K562 (cell line): Measurements from ENCODE around the gene DDIT3.

ENCODE experiments used
- GTF2F1 ChIP-seq: IDR thresholded peaks from 2 replicates; pipeline ENCODE4 v1.6.1; 2011; ENCODE audit warnings: low read depth, low read length, improper control_type of control experiment
- MTA3 ChIP-seq: fragments of 450-650 bp; formaldehyde crosslinking; IDR thresholded peaks from 2 replicates; pipeline ENCODE4 v1.6.1; 2017; ENCODE audit warnings: mild to moderate bottlenecking, borderline replicate concordance
- NFRKB ChIP-seq: fragments of 450-650 bp; IDR thresholded peaks from 2 replicates; pipeline ENCODE4 v1.6.1; 2016; ENCODE audit warnings: low read depth
- PHB2 ChIP-seq: fragments of 450-650 bp; IDR thresholded peaks from 2 replicates; pipeline ENCODE4 v1.6.1; 2017; ENCODE audit warnings: low read depth
- PRPF4 ChIP-seq: fragments of 200-400 bp; formaldehyde crosslinking; IDR thresholded peaks from one replicate; pipeline ENCODE4 v1.6.1; 2017; ENCODE audit warnings: low read length, low read depth, mild to moderate bottlenecking; ENCODE audit not compliant: insufficient read depth, poor library complexity, severe bottlenecking
- RNF2 ChIP-seq: sonication (generic); IDR thresholded peaks from 2 replicates; pipeline ENCODE4 v1.6.1; 2016
- ZNF134 ChIP-seq: fragments of 250-450 bp; sonication (Bioruptor Pico); conservative IDR thresholded peaks from 2 replicates; pipeline ENCODE4 v1.4.0; 2020
- TF ChIP-seq, protein P1 (sequence below), 3 experiments: IDR thresholded peaks in 2 of 3; conservative IDR thresholded peaks in 1 of 3; 2 replicates each; pipeline ENCODE4 v1.5.1; 2011 to 2012; ENCODE audit warnings: low read length in 3 of 3, mild to moderate bottlenecking in 3 of 3, control low read depth in 2 of 3, improper control_type of control experiment in 1 of 3, inconsistent platforms in 1 of 3, low read depth in 1 of 3, mixed read lengths in 1 of 3, moderate library complexity in 1 of 3; ENCODE audit not compliant: insufficient read depth in 2 of 3
- TF ChIP-seq, protein P2 (sequence below), 2 experiments: fragments of 450-650 bp; formaldehyde crosslinking in 1 of 2; IDR thresholded peaks; 2 replicates each; pipeline versions ENCODE4 v1.4.0 to v1.6.1; 2014 to 2020; ENCODE audit warnings: mild to moderate bottlenecking in 2 of 2, borderline replicate concordance in 1 of 2, low read depth in 1 of 2
- TF ChIP-seq, protein P3 (sequence below): sonication (generic); formaldehyde crosslinking; IDR thresholded peaks from 2 replicates; pipeline ENCODE4 v1.5.0; 2020; ENCODE audit warnings: missing genetic modification reagents
- TF ChIP-seq, protein P4 (sequence below): fragments of 450-650 bp; IDR thresholded peaks from 2 replicates; pipeline ENCODE4 v1.6.1; 2018; ENCODE audit not compliant: partially characterized antibody

DNA sequence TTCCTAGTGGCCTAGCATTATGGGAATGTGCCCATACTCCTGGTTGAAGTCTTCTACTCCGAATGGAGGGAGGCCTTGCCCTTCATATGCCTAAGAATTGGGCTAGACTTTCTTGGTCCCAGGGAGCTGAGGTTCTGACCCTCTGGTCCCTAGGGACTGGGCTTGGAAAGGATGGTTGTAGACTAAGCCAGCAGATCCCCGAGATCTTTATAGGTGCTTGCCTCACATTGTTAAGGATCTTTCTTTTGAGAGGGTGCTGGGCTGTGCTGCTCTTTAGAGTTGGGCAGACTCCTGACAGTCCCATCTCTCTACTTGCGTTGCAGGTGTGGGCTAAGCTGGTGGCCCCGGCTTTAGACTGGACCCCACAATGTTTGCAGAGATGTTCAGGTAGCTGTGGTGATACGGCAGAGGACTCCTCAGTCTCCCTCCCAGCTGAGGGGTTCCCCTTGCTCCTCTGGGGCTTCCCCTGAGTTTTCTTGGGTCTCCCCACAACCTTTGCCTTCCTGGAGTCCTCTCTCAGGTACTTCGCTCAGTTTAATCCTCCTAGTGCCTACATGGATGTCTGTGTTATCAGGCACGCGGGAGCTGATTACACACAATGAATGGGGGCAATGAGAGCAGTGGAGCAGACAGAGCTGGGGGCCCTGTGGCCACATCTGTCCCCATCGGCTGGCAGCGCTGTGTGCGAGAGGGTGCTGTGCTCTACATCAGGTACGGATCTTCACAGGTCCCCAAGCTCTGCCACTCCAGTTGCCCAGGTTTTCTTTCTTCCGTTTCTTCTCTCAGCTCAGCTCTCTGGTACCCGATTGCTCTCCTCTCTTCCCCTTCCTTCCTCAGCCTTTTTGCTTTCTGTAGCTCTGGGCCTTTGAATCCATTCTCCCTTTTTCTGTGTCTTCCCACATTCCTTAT, 3.6 kb upstream of the DDIT3 start:
- no peak for TF ChIP-seq RNF2
- TF ChIP-seq PRPF4 = no peak
- TF ChIP-seq, protein P1, sequence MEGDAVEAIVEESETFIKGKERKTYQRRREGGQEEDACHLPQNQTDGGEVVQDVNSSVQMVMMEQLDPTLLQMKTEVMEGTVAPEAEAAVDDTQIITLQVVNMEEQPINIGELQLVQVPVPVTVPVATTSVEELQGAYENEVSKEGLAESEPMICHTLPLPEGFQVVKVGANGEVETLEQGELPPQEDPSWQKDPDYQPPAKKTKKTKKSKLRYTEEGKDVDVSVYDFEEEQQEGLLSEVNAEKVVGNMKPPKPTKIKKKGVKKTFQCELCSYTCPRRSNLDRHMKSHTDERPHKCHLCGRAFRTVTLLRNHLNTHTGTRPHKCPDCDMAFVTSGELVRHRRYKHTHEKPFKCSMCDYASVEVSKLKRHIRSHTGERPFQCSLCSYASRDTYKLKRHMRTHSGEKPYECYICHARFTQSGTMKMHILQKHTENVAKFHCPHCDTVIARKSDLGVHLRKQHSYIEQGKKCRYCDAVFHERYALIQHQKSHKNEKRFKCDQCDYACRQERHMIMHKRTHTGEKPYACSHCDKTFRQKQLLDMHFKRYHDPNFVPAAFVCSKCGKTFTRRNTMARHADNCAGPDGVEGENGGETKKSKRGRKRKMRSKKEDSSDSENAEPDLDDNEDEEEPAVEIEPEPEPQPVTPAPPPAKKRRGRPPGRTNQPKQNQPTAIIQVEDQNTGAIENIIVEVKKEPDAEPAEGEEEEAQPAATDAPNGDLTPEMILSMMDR (IDR thresholded peaks at IDR 0.05 in 2 of 3, conservative IDR thresholded peaks at IDR 0.05 in 1 of 3; ENCODE audit: insufficient read depth in 2 of 3, low read depth in 1 of 3, low read length in 3 of 3) = no peak
- TF ChIP-seq, protein P2, sequence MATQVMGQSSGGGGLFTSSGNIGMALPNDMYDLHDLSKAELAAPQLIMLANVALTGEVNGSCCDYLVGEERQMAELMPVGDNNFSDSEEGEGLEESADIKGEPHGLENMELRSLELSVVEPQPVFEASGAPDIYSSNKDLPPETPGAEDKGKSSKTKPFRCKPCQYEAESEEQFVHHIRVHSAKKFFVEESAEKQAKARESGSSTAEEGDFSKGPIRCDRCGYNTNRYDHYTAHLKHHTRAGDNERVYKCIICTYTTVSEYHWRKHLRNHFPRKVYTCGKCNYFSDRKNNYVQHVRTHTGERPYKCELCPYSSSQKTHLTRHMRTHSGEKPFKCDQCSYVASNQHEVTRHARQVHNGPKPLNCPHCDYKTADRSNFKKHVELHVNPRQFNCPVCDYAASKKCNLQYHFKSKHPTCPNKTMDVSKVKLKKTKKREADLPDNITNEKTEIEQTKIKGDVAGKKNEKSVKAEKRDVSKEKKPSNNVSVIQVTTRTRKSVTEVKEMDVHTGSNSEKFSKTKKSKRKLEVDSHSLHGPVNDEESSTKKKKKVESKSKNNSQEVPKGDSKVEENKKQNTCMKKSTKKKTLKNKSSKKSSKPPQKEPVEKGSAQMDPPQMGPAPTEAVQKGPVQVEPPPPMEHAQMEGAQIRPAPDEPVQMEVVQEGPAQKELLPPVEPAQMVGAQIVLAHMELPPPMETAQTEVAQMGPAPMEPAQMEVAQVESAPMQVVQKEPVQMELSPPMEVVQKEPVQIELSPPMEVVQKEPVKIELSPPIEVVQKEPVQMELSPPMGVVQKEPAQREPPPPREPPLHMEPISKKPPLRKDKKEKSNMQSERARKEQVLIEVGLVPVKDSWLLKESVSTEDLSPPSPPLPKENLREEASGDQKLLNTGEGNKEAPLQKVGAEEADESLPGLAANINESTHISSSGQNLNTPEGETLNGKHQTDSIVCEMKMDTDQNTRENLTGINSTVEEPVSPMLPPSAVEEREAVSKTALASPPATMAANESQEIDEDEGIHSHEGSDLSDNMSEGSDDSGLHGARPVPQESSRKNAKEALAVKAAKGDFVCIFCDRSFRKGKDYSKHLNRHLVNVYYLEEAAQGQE (IDR thresholded peaks at IDR 0.05; ENCODE audit: borderline replicate concordance) = no peak
- TF ChIP-seq, protein P2 (CRISPR knock-in tag; IDR thresholded peaks at IDR 0.05; ENCODE audit: low read depth) = no peak
- no peak for TF ChIP-seq GTF2F1
- no peak for TF ChIP-seq ZNF134 (CRISPR knock-in tag)
- TF ChIP-seq, protein P3, sequence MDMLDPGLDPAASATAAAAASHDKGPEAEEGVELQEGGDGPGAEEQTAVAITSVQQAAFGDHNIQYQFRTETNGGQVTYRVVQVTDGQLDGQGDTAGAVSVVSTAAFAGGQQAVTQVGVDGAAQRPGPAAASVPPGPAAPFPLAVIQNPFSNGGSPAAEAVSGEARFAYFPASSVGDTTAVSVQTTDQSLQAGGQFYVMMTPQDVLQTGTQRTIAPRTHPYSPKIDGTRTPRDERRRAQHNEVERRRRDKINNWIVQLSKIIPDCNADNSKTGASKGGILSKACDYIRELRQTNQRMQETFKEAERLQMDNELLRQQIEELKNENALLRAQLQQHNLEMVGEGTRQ (CRISPR knock-in tag) = no peak
- TF ChIP-seq NFRKB = no peak
- no peak for TF ChIP-seq PHB2
- TF ChIP-seq MTA3 = no peak
- TF ChIP-seq, protein P4, sequence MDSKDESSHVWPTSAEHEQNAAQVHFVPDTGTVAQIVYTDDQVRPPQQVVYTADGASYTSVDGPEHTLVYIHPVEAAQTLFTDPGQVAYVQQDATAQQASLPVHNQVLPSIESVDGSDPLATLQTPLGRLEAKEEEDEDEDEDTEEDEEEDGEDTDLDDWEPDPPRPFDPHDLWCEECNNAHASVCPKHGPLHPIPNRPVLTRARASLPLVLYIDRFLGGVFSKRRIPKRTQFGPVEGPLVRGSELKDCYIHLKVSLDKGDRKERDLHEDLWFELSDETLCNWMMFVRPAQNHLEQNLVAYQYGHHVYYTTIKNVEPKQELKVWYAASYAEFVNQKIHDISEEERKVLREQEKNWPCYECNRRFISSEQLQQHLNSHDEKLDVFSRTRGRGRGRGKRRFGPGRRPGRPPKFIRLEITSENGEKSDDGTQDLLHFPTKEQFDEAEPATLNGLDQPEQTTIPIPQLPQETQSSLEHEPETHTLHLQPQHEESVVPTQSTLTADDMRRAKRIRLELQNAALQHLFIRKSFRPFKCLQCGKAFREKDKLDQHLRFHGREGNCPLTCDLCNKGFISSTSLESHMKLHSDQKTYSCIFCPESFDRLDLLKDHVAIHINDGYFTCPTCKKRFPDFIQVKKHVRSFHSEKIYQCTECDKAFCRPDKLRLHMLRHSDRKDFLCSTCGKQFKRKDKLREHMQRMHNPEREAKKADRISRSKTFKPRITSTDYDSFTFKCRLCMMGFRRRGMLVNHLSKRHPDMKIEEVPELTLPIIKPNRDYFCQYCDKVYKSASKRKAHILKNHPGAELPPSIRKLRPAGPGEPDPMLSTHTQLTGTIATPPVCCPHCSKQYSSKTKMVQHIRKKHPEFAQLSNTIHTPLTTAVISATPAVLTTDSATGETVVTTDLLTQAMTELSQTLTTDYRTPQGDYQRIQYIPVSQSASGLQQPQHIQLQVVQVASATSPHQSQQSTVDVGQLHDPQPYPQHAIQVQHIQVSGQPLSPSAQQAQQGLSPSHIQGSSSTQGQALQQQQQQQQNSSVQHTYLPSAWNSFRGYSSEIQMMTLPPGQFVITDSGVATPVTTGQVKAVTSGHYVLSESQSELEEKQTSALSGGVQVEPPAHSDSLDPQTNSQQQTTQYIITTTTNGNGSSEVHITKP = no peak
